Astrocyte of the hippocampus (primary cell): ENCODE data around the gene LIMA1.

Experiments
- DNase-seq: peaks from one replicate; pipeline ENCODE4 v3.0.0; 2011; ENCODE audit warnings: low read depth, low spot score

Gene LIMA1

GRCh38 chr12:50145439-50145838, 137.9 kb downstream of the LIMA1 start:
- no peak for DNase-seq

GRCh38 chr12:50142993-50143392, 140.3 kb downstream of the LIMA1 start:
- DNase-seq, result no peak

- peak; percentile 54 for DNase-seq
Measured at GRCh38 chr12:50132505-50133135, 150.7 kb downstream of the LIMA1 start.

- DNase-seq, result no peak
Measured at GRCh38 chr12:50129290-50129689, 154.0 kb downstream of the LIMA1 start.

- no peak for DNase-seq
Measured at GRCh38 chr12:50127546-50127945, 155.8 kb downstream of the LIMA1 start.
